ENCODE measurements around the gene PPP1R12B.
"Not testable (repeated sequence)": the region's sequence is repeated elsewhere in the genome, so short reads cannot be mapped to it uniquely, and the experiment has no call there.

Gene PPP1R12B

GRCh38 chr1:202516434-202516877 lies 168.0 kb downstream of the PPP1R12B start:
- no peak for DNase-seq (ENCODE audit: low read depth)
- no peak overlapping the region for H3K4me3 ChIP-seq (ENCODE audit: low read depth, low read length)
- TF ChIP-seq CTCF (IDR thresholded peaks at IDR 0.05; ENCODE audit: control insufficient read depth, extremely low read depth, insufficient read depth): no peak

DNA sequence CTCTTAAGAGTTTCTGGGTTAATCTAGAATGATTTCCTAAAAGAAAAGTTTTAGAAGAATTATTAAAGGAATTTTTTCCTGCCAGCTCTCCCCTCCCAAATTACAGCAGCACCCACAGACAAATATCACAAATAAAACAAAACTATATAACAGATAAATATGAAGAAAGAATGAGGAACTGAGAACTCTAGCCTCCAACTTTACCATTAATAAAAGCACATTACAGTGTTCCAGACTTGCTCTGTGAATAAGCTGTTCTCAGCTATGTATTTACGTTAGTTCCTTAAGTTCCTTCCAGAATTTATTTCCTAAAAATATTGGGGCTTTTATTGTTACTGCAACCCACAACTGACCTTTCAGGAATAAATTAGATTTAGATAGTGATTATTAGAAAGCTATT lies 168.6 kb downstream of the PPP1R12B start:
- not testable (repeated sequence) for H3K4me3 ChIP-seq (ENCODE audit: low read depth, low read length); DNase-seq (ENCODE audit: low read depth)

- H3K4me3 ChIP-seq (ENCODE audit: low read depth, low read length); DNase-seq (ENCODE audit: low read depth): not testable (repeated sequence)
Observed at GRCh38 chr1:202518180-202518579, 169.7 kb downstream of the PPP1R12B start.

DNA sequence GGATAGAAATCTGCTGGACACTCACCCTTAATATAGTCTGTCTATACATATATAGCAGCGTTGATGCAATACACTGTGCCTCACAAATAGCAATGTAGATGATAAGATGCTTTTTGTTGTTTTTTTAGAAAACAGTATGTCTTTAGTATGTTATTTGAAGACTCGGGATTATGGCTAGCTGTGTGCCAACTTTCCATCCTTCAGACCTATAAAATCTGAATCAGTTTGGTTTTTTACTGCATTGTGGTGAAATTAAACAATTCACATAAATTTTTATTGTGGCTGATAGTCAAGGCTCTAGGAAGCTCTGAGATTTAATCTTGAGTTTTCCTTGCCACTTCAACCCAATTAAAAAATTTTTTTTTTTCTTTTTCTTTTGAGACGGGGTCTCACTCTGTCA lies 170.4 kb downstream of the PPP1R12B start:
- not testable (repeated sequence) for DNase-seq (ENCODE audit: low read depth); H3K4me3 ChIP-seq (ENCODE audit: low read depth, low read length)

DNA sequence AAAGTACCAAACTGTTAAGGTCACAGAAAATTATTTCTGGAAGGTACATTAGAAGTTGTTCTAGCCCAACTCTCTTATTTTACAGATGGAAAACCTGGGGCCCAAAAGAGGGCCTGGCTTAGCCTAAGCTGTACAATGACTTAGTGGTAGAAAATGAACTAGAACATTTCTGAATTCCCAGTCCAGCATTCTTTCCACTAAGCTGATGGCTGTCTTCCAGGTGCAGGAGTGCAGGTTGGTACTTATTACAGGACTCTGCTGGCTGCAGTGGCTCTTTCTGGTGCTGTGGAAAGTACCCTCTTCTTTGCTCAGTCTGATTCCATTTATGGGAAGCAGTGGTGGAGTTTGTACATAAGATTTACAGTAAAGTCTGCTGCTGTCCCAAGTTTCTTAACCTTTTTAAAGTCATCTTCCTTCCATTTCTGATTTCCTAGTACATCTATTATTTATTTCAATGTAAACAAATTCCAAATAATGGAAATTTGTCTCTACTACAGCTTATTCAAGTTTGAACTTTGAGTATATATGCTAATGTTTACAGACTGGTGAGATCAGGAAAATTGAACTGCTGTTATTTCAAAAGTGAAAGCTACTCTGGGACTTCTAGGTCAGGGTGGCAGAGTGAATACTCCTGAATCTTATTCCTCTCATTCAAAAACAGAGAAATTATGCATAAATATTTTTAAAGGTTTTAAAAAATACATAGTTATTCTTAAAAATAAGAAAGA lies 171.8 kb downstream of the PPP1R12B start:
- not testable (repeated sequence) for DNase-seq (ENCODE audit: low read depth); H3K4me3 ChIP-seq (ENCODE audit: low read depth, low read length)

DNA sequence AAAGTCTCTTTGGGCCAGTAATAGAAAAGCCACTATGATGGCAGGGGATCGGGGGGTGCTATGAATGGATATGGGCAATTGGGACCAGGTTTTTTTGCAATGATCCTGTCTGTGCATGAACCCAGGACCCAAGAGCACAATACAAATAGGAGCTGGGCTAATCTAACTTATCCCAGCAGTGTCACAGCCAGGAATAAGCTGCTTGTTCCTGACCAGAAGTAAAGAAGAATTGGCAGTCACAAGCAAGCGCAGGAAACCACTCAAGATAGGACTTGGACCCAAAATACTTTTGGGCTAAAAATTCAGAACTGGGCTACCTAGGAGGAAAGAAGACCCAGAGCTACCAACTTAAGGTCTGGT lies 172.3 kb downstream of the PPP1R12B start:
- H3K4me3 ChIP-seq (ENCODE audit: low read depth, low read length): not testable (repeated sequence)

DNA sequence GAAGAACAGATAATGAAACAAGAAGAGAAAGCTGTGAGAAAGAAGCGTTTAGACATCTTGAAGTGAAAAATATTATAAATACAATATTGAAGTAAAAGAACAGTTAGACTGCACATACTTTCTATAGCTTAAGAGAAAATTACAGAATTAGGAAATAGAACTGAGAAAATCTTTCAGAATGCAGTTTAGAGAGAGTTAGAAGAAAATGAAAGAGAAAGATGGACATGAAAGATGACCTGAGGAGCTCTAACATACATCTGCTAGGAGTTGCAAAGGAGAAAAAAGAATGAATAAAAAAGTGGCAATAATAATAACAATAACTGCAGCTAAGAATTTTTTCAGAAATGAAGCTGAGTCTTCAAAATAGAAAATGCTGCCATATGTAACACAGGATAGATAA lies 173.0 kb downstream of the PPP1R12B start:
- not testable (repeated sequence) for H3K4me3 ChIP-seq (ENCODE audit: low read depth, low read length); DNase-seq (ENCODE audit: low read depth)

More for the DNA sequence above, 172.3 kb downstream of the PPP1R12B start:
- DNase-seq (ENCODE audit: low read depth): not testable (repeated sequence)

- TF ChIP-seq CTCF (IDR thresholded peaks at IDR 0.05; ENCODE audit: control insufficient read depth, extremely low read depth, insufficient read depth): no peak
- no peak overlapping the region for H3K4me3 ChIP-seq (ENCODE audit: low read depth, low read length)
- DNase-seq (ENCODE audit: low read depth): no peak
Observed at GRCh38 chr1:202521886-202522285, 173.4 kb downstream of the PPP1R12B start.

- not testable (repeated sequence) for DNase-seq (ENCODE audit: low read depth); H3K4me3 ChIP-seq (ENCODE audit: low read depth, low read length)
Observed at GRCh38 chr1:202526056-202526455, 177.6 kb downstream of the PPP1R12B start.

DNA sequence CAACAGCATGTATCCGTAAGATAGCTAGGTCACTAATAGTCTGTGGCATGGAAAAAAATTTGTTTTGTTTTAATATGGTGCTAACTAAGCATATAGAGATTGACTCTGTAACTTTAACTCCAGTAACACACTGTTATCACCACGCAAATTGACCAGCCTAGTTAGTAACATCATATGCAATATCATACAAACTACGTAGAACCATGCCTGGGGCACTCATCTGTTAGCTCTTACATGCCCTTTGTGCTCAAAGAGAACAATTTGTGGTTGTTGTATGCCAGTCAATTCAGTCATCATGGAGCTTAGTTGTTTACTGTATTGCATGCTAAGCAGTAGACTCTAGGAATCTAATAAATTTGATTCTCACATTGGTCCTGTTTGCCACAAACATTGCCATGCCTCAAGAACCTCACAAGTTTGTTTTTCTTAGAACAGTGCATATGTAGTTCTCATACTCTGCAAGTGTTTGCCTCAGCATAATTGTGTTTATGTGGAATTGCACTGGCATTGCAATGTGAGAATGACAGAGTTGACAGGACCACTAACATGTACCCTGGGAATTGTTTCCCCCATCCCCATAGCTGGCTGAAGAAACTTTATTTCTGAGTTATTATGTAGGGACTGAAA lies 179.7 kb downstream of the PPP1R12B start:
- H3K4me3 ChIP-seq (ENCODE audit: low read depth, low read length): not testable (repeated sequence)

GRCh38 chr1:202530686-202531085 lies 182.2 kb downstream of the PPP1R12B start:
- not testable (repeated sequence) for DNase-seq (ENCODE audit: low read depth)

More for the DNA sequence above, 179.7 kb downstream of the PPP1R12B start:
- not testable (repeated sequence) for DNase-seq (ENCODE audit: low read depth)

DNA sequence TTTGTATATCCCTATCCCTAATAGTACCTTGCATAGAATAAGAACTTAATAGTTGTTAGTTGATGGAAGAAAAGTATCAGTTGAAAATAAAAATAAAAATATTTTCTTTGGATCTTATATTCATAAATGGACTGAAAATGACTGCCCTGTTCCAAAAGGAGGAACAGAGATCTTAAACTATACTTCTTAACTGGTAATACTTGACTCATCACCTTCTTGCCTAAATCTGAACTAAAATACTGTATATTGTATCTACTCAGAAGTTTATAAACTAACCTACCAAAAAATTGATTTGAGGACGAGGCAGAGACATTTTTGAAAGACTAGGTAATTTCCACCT lies 182.9 kb downstream of the PPP1R12B start:
- DNase-seq (ENCODE audit: low read depth): no peak
- no peak overlapping the region for H3K4me3 ChIP-seq (ENCODE audit: low read depth, low read length)
- TF ChIP-seq CTCF (IDR thresholded peaks at IDR 0.05; ENCODE audit: control insufficient read depth, extremely low read depth, insufficient read depth): no peak

More at GRCh38 chr1:202530686-202531085, 182.2 kb downstream of the PPP1R12B start:
- H3K4me3 ChIP-seq (ENCODE audit: low read depth, low read length): not testable (repeated sequence)

DNA sequence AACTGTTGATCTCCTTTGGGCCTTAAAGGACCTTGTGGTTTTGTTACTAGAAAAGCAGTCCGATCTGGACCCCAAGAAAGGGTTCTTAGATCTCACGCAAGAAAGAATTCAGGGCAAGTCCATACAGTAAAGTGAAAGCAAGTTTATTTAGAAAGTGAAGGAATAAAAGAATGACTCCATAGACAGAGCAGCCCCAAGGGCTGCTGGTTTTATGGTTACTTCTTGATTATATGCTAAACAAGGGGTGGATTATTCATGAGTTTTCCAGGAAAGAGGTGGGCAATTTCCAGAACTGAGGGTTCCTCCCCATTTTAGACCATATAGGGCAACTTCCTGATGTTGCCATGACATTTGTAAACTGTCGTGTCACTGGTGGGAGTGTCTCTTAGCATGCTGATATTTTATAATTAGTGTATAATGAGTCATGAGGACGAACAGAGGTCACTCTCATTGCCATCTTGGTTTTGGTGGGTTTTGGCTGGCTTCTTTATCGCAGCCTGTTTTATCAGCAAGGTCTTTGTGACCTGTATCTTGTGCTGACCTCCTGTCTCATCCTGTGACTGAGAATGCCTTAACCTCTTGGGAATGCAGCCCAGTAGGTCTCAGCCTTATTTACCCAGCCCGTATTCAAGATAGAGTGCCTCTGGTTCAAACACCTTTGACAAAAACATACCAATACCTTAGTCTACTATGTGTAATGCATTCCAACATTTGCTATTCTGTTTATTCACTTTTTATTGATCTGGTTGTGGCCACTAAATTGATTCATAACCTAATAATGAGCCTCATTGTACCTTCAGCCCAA lies 183.5 kb downstream of the PPP1R12B start:
- not testable (repeated sequence) for DNase-seq (ENCODE audit: low read depth); H3K4me3 ChIP-seq (ENCODE audit: low read depth, low read length)

DNA sequence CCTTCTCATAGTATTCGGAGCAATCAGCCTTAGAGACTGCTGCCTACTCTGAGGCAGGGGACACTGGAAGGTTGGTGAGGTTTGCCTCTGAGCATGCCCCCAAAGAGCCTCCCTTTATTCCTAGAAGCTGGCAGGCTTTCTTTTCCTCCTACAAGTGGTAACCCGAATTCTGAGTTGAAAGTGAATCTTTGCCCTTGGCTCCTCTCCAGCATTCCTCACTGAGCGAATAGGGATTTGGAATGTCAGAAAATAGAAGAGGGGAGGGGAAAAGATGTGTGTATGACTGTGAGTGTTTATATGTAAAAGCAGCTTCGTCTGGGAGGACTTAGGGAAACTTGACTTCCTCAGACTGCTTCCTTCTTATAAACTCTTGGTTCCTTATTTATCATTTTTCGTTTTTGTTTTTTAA lies 190.7 kb downstream of the PPP1R12B start:
- H3K4me3 ChIP-seq (ENCODE audit: low read depth, low read length); DNase-seq (ENCODE audit: low read depth): not testable (repeated sequence)

DNA sequence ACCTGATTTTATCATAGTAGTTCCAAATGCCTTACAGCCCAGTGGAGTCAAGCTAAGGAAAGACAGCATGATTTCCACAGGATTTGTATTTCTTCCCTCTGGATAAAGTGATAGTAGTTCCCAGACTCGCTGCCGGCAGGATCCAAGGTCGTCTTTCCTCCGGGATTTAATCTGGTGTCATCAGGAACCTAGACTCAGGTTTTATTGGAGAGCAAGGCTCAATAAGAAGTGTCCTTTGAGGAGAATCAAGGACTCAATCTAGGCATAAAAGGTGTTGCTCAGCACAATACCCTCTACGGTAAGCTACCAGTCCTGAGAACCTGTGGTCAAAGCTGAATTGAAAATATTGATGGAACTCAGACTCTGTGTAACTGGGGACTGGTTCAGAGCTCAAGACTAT lies 191.1 kb downstream of the PPP1R12B start:
- not testable (repeated sequence) for DNase-seq (ENCODE audit: low read depth); H3K4me3 ChIP-seq (ENCODE audit: low read depth, low read length)

Measured in LNCaP clone FGC (cell line).